GM10248 (cell line): ENCODE measurements around the gene UPP2.

Experiments used
- CTCF ChIA-PET: fragments of 300-600 bp; sonication (Branson Sonifier 250); formaldehyde crosslinking; extraction: SDS; loops from one replicate; lab custom pipeline; 2021; ENCODE audit warnings: antibody characterized with exemption; lab: Yijun Ruan, JAX
- POLR2A ChIA-PET: fragments of 350-650 bp; sonication (Branson Sonifier 250); formaldehyde crosslinking; extraction: SDS; loops from one replicate; lab custom pipeline; 2020; ENCODE audit warnings: antibody characterized with exemption; lab: Yijun Ruan, JAX
- DNase-seq: peaks from one replicate; pipeline ENCODE4 v3.0.0; 2012; ENCODE audit errors: extremely low spot score
- TF ChIP-seq, protein P1 (sequence below): IDR thresholded peaks from 2 replicates; pipeline ENCODE4 v1.5.1; 2012; ENCODE audit warnings: mild to moderate bottlenecking, low read depth; ENCODE audit errors: extremely low read depth, missing control alignments, control extremely low read depth

Gene UPP2

GRCh38 chr2:158138255-158138654, 36.6 kb downstream of the UPP2 start:
- no peak for DNase-seq
- ChIA-PET CTCF (no interaction called here), POLR2A (no interaction called here)
- TF ChIP-seq, protein P1, sequence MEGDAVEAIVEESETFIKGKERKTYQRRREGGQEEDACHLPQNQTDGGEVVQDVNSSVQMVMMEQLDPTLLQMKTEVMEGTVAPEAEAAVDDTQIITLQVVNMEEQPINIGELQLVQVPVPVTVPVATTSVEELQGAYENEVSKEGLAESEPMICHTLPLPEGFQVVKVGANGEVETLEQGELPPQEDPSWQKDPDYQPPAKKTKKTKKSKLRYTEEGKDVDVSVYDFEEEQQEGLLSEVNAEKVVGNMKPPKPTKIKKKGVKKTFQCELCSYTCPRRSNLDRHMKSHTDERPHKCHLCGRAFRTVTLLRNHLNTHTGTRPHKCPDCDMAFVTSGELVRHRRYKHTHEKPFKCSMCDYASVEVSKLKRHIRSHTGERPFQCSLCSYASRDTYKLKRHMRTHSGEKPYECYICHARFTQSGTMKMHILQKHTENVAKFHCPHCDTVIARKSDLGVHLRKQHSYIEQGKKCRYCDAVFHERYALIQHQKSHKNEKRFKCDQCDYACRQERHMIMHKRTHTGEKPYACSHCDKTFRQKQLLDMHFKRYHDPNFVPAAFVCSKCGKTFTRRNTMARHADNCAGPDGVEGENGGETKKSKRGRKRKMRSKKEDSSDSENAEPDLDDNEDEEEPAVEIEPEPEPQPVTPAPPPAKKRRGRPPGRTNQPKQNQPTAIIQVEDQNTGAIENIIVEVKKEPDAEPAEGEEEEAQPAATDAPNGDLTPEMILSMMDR: no peak

GRCh38 chr2:158140201-158140600, 38.5 kb downstream of the UPP2 start:
- ChIA-PET POLR2A (no interaction called here), CTCF (interaction anchor here (1.5 to 2.6 kb wide), 2 partner anchors 606 to 614 kb away, joined by 3 to 5 read pairs; no protein-coding TSS in a partner anchor)
- DNase-seq: no peak
- TF ChIP-seq, protein P1: no peak

- TF ChIP-seq, protein P1: no peak
- no peak for DNase-seq
- ChIA-PET POLR2A (no interaction called here), CTCF (no interaction called here)
Observed at GRCh38 chr2:158142165-158142564, 40.5 kb downstream of the UPP2 start.

DNA sequence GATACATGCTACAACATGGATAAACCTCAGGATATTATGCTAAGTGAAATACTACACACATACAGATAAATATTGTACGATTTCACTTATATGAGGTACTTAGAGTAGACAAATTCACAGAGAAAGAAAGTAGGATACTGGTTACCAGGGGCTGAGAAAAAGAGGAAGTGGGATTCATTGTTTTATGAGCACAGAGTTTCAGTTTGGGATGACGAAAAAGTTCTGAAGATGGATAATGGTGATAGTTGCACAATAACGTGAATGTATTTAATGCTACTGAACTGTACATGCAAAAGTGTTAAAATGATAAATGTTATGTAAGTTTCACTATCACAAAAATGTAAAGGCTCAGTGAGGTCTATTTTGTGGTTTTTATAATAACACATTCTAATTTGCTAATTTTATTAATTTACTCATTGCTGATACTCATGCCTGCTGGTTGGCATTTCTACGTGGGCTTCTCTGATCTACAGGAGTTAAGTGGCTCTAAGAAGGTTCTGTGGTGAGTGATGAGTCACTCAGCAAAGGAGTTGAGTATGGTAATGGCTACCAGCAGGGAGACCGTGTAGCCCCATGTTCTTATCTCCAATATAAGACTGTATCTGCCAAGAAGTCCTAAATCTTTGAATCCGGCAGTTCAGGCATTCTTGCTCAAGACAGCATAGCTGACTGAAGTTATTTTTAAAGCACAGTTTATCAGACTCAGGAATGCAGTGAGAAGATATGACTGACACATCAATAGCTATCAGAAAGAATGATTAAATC, 41.1 kb downstream of the UPP2 start:
- ChIA-PET POLR2A (no interaction called here), CTCF (no interaction called here)
- no peak for DNase-seq
- TF ChIP-seq, protein P1: no peak

DNA sequence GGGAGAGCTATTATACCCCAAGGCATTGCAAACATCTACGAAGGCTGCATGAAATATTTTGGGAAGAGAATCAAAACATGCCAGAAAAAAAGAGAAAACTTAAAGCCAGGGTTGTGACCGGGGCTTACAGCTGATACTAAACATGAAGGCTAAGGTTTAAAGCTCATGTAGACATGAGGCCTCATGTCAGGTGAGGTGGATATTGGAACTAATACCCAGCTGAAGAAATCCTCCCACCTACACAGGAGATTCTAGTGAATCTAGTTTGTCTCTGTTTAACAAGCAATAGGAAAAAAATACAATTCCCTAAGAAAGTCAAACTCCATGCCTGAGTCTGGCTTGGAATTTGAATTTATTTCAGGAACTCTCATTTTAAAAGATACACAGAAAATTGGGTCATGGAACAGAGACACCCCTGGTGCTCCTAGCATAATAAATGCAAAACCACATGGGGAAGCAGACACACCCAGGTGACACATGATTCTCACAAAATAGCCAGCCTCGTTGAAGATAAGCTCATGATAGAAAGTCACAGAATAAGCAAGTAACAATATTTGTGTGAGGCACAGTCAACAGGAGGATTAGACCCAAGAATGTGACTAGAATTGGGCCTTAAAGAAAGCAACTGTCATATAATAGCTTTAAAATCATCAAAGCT, 42.2 kb downstream of the UPP2 start:
- no peak for DNase-seq
- POLR2A ChIA-PET: no interaction called here
- TF ChIP-seq, protein P1: no peak
- CTCF ChIA-PET: no interaction called here

GRCh38 chr2:158144914-158145625, 43.4 kb downstream of the UPP2 start:
- ChIA-PET POLR2A (no interaction called here), CTCF (no interaction called here)
- DNase-seq: no peak
- TF ChIP-seq, protein P1: no peak
